HUDEP-2 (cell line): Measurements from ENCODE around the gene LGALS7B.

ENCODE experiments used
- DNase-seq, 76 experiments: peaks; one replicate each; lab custom pipeline; 2025; ENCODE audit not compliant: unreplicated experiment in 76 of 76; lab: John Stamatoyannopoulos, UW

Gene LGALS7B

GRCh38 chr19:38839816-38840582 is 51.0 kb downstream of the LGALS7B start:
- DNase-seq, result no peak

- no peak for DNase-seq
These were observed 51.6 kb downstream of the LGALS7B start for GRCh38 chr19:38840583-38840968.
